PFSK-1 (cell line): ENCODE results near the gene GABPB1.

Source experiments
- FOXP2 ChIP-seq: optimal IDR thresholded peaks from 2 replicates; pipeline ENCODE3; 2011; ENCODE audit warnings: borderline replicate concordance, control low read depth, inconsistent platforms; ENCODE audit not compliant: insufficient read depth; ENCODE audit errors: extremely low read length, extremely low read depth
- POLR2AphosphoS5 ChIP-seq: IDR thresholded peaks from 2 replicates; pipeline ENCODE4 v1.6.1; 2012; ENCODE audit warnings: low read depth, mild to moderate bottlenecking, control low read depth, low read length, moderate library complexity
- SIN3A ChIP-seq: IDR thresholded peaks from 2 replicates; pipeline ENCODE4 v1.6.1; 2012; ENCODE audit warnings: mild to moderate bottlenecking, low read length, moderate library complexity, borderline replicate concordance; ENCODE audit not compliant: insufficient read depth
- TAF1 ChIP-seq: IDR thresholded peaks from 2 replicates; pipeline ENCODE4 v1.6.1; 2012; ENCODE audit warnings: low read length, control low read depth, borderline replicate concordance; ENCODE audit not compliant: insufficient read depth
- TF ChIP-seq, protein P1 (sequence below), 2 experiments: IDR thresholded peaks; 2 replicates each; pipeline versions ENCODE4 v1.6.1 to v1.8.0; 2011 to 2012; ENCODE audit warnings: low read depth in 2 of 2, low read length in 2 of 2, control low read depth in 1 of 2, inconsistent platforms in 1 of 2, mild to moderate bottlenecking in 1 of 2, moderate library complexity in 1 of 2; ENCODE audit not compliant: insufficient read depth in 1 of 2

The GABPB1 gene

DNA sequence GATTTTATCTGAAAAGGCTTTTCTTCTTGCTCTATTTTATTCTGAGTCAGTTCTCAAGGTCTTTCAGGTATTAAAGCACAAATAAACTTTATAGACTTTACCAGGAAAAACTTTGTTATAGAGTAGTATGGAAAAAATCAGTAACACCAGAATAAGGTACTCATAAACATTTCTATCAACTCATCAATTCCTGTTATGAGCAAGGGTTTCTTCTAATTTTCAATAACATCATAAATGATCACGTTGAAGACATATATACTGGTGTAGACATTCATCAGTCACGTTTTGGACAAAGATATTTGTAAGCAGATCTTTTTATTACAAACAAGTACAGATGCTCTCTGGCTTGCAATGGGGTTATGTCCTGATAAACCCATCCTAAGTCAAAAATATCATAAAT, 79.9 kb downstream of the GABPB1 start:
- TF ChIP-seq FOXP2 (no peak), TAF1 (no peak), POLR2AphosphoS5 (no peak), SIN3A (no peak)
- TF ChIP-seq, protein P1, sequence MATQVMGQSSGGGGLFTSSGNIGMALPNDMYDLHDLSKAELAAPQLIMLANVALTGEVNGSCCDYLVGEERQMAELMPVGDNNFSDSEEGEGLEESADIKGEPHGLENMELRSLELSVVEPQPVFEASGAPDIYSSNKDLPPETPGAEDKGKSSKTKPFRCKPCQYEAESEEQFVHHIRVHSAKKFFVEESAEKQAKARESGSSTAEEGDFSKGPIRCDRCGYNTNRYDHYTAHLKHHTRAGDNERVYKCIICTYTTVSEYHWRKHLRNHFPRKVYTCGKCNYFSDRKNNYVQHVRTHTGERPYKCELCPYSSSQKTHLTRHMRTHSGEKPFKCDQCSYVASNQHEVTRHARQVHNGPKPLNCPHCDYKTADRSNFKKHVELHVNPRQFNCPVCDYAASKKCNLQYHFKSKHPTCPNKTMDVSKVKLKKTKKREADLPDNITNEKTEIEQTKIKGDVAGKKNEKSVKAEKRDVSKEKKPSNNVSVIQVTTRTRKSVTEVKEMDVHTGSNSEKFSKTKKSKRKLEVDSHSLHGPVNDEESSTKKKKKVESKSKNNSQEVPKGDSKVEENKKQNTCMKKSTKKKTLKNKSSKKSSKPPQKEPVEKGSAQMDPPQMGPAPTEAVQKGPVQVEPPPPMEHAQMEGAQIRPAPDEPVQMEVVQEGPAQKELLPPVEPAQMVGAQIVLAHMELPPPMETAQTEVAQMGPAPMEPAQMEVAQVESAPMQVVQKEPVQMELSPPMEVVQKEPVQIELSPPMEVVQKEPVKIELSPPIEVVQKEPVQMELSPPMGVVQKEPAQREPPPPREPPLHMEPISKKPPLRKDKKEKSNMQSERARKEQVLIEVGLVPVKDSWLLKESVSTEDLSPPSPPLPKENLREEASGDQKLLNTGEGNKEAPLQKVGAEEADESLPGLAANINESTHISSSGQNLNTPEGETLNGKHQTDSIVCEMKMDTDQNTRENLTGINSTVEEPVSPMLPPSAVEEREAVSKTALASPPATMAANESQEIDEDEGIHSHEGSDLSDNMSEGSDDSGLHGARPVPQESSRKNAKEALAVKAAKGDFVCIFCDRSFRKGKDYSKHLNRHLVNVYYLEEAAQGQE (IDR thresholded peaks at IDR 0.05; ENCODE audit: insufficient read depth in 1 of 2, low read depth in 2 of 2, low read length in 2 of 2), result no peak

DNA sequence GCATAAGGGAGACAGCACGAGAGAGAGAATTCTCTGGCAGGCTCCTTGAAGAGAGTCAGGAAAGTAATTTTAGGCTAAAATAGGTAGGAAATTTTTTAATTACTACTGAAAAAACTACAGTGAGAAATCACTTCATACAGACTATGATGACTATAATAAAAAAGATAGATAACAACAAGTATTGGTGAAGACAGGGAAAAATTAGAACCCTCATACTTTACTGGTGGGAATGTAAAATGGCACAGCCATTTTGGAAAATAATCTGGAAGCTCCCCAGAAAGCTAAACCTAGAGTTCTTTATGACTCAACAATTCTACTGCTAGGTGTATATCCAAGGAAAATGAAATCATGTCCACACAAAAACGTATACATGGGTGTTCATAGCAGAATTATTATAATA, 87.4 kb downstream of the GABPB1 start:
- TF ChIP-seq FOXP2 (no peak), SIN3A (no peak), POLR2AphosphoS5 (no peak), TAF1 (no peak)
- TF ChIP-seq, protein P1 (IDR thresholded peaks at IDR 0.05; ENCODE audit: insufficient read depth in 1 of 2, low read depth in 2 of 2, low read length in 2 of 2), result no peak

DNA sequence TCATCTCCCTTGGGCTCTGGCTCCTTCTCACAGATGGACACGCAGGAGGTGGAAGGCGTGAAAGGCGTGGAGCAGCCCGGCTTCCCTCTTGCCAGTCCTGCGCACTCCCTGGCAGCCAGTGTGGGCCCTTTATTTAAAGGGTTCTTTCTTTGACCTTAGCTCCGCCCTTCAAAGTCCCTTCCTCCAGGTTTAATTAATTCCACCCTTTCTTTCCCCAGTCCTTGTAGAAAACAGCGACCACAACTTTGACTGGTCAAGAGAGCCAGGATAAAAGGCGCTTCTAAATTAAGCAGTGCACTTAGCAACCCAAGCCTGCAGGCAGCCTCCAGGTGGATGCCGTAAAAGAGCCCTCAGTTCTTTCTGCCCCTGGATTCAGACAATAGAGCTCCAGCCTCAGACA, 89.4 kb downstream of the GABPB1 start, which contains the start of gene HDC:
Gene HDC (minus strand): TSS at position 107 of the 400 bp plus-strand sequence. CDS start 103 bp downstream, at position 4.
- TF ChIP-seq, protein P1 (IDR thresholded peaks at IDR 0.05; ENCODE audit: insufficient read depth in 1 of 2, low read depth in 2 of 2, low read length in 2 of 2), result no peak
- TF ChIP-seq POLR2AphosphoS5 (no peak), SIN3A (no peak), FOXP2 (no peak), TAF1 (no peak)

DNA sequence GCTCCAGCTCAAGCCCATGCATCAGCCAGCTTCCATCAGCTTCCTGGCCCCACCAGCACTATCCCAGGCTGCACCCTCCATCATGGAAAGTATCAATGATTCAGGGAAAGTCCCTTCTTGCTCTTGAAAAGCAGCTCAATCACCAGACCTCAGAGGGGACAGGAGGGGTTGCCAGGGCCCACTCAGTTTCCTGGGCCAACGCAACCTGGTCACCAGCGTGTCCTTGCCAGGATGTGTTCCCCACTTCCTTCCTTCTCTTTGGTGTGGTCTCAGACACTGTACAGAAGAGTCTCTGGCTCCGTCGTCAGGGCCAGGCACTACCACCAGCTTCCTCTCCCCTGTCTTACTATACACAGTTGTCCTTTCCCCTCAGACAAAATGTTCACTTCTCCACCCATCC, 92.5 kb downstream of the GABPB1 start:
- TF ChIP-seq POLR2AphosphoS5 (no peak), SIN3A (no peak), FOXP2 (no peak)
- TF ChIP-seq, protein P1 (IDR thresholded peaks at IDR 0.05; ENCODE audit: insufficient read depth in 1 of 2, low read depth in 2 of 2, low read length in 2 of 2), result no peak

DNA sequence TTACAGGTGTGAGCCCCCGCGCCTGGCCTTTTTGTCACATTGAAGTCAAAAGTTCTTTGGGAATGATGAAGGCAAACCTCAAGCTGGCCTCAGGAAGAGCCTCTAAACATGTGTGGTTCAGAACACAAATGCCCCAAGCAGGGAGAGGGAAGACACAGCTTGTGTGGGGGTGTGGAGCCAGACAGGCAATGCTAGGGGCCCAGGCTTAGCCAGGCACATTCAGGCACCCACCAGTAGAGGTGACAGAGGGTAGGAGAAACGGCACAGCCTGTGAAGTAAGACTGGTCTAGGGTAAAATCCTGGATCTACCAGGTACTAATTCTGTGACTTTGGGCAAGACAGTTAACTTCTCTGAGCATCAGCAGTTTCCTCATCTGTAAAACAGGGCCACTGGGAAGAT, 93.0 kb downstream of the GABPB1 start:
- TF ChIP-seq POLR2AphosphoS5, result no peak
- TF ChIP-seq SIN3A, result no peak
- TF ChIP-seq FOXP2, result no peak
- TF ChIP-seq, protein P1 (IDR thresholded peaks at IDR 0.05; ENCODE audit: insufficient read depth in 1 of 2, low read depth in 2 of 2, low read length in 2 of 2), result no peak
- no peak for TF ChIP-seq TAF1
